CD14-positive monocyte (primary cell): ENCODE results near the gene MCCC2. TPM values are rescaled to one million over a fixed set of nuclear protein-coding genes. Genes with fewer than 3 reads are reported as not detected.
"Not testable (repeated sequence)": the region's sequence is repeated elsewhere in the genome, so short reads cannot be mapped to it uniquely, and the experiment has no call there.

Experiments used
- DNase-seq, 3 donors: peaks; one replicate each; pipeline ENCODE4 v3.0.0-alpha.2; 2011 to 2022
- H2AFZ ChIP-seq: 2 replicates; pipeline ENCODE4 v1.6.0; 2012; ENCODE audit warnings: mild to moderate bottlenecking, low read depth, low read length, inconsistent platforms; ENCODE audit not compliant: insufficient read depth, poor library complexity, severe bottlenecking
- H3K27ac ChIP-seq, 2 donors: 1 replicate in 1 of 2; 2 replicates in 1 of 2; pipeline ENCODE4 v1.5.1; 2012 to 2013; ENCODE audit warnings: low read length in 2 of 2, control low read depth in 1 of 2, inconsistent platforms in 1 of 2, low read depth in 1 of 2, mild to moderate bottlenecking in 1 of 2
- H3K27me3 ChIP-seq, 2 donors: one replicate each; pipeline versions ENCODE4 v1.6.0 to v1.6.1; 2011 to 2013; ENCODE audit warnings: low read length in 2 of 2; ENCODE audit not compliant: control insufficient read depth in 2 of 2, insufficient read depth in 2 of 2
- H3K36me3 ChIP-seq, 2 donors: replicated peaks in 1 of 2; 1 replicate in 1 of 2; 2 replicates in 1 of 2; pipeline versions ENCODE4 v1.5.1 to v1.6.1; 2012 to 2013; ENCODE audit warnings: low read length in 2 of 2, control low read depth in 1 of 2, inconsistent platforms in 1 of 2, mild to moderate bottlenecking in 1 of 2; ENCODE audit not compliant: insufficient read depth in 2 of 2, control insufficient read depth in 1 of 2
- H3K4me1 ChIP-seq, 2 donors: 1 replicate in 1 of 2; 2 replicates in 1 of 2; pipeline versions ENCODE4 v1.5.1 to v1.6.1; 2012 to 2013; ENCODE audit warnings: low read length in 2 of 2, control low read depth in 1 of 2, inconsistent platforms in 1 of 2, mild to moderate bottlenecking in 1 of 2, moderate library complexity in 1 of 2; ENCODE audit not compliant: insufficient read depth in 2 of 2, control insufficient read depth in 1 of 2
- H3K4me2 ChIP-seq: replicated peaks from 2 replicates; pipeline ENCODE3; 2012; ENCODE audit warnings: low read length, moderate library complexity, mild to moderate bottlenecking; ENCODE audit not compliant: poor library complexity, severe bottlenecking; ENCODE audit errors: extremely low read depth
- H3K4me3 ChIP-seq, 3 experiments: fragments of 200-600 bp in 1 of 3; sonication (generic) in 1 of 3; replicated peaks in 1 of 3; 1 replicate in 2 of 3; 2 replicates in 1 of 3; pipeline ENCODE4 v1.5.1; 2011 to 2013; ENCODE audit warnings: low read length in 3 of 3, mild to moderate bottlenecking in 3 of 3, control low read depth in 2 of 3, low read depth in 2 of 3, inconsistent platforms in 1 of 3, moderate library complexity in 1 of 3
- H3K79me2 ChIP-seq: 2 replicates; pipeline ENCODE4 v1.6.0; 2012; ENCODE audit warnings: mild to moderate bottlenecking, control low read depth, inconsistent platforms, low read length, moderate library complexity; ENCODE audit not compliant: insufficient read depth
- H3K9ac ChIP-seq: 2 replicates; pipeline ENCODE4 v1.6.0; 2017; ENCODE audit warnings: low read length, mild to moderate bottlenecking; ENCODE audit not compliant: insufficient read depth, poor library complexity, severe bottlenecking
- H3K9me3 ChIP-seq, 2 donors: replicated peaks in 1 of 2; 1 replicate in 1 of 2; 2 replicates in 1 of 2; pipeline versions ENCODE4 v1.5.1 to v1.6.1; 2012 to 2013; ENCODE audit warnings: low read length in 2 of 2, control low read depth in 1 of 2; ENCODE audit not compliant: control insufficient read depth in 1 of 2, insufficient read depth in 1 of 2
- H4K20me1 ChIP-seq: 2 replicates; pipeline ENCODE4 v1.6.0; 2012; ENCODE audit warnings: mild to moderate bottlenecking, low read length, control low read depth, moderate library complexity; ENCODE audit not compliant: insufficient read depth
- H3K27ac Mint-ChIP-seq, 7 donors: one replicate each; pipeline ENCODE4 v1.8.0; 2020; ENCODE audit warnings: mild to moderate bottlenecking in 7 of 7, mixed read lengths in 7 of 7, moderate library complexity in 6 of 7, inconsistent platforms in 2 of 7
- H3K27me3 Mint-ChIP-seq, 3 donors: one replicate each; pipeline ENCODE4 v1.8.0; 2021 to 2022; ENCODE audit warnings: low read depth in 3 of 3, mild to moderate bottlenecking in 3 of 3, mixed read lengths in 3 of 3, moderate library complexity in 3 of 3, inconsistent platforms in 1 of 3
- H3K36me3 Mint-ChIP-seq, 2 donors: one replicate each; pipeline ENCODE4 v1.8.0; 2020; ENCODE audit warnings: mixed read lengths in 2 of 2, inconsistent platforms in 1 of 2, mild to moderate bottlenecking in 1 of 2
- H3K4me1 Mint-ChIP-seq: one replicate; pipeline ENCODE4 v1.8.0; 2020; ENCODE audit warnings: mild to moderate bottlenecking, mixed read lengths
- H3K4me3 Mint-ChIP-seq, 2 donors: one replicate each; pipeline ENCODE4 v1.8.0; 2020; ENCODE audit warnings: mild to moderate bottlenecking in 2 of 2, mixed read lengths in 2 of 2, moderate library complexity in 1 of 2
- H3K9me3 Mint-ChIP-seq, 7 donors: one replicate each; pipeline ENCODE4 v1.8.0; 2020 to 2022; ENCODE audit warnings: mixed read lengths in 7 of 7, mild to moderate bottlenecking in 6 of 7, moderate library complexity in 6 of 7, inconsistent platforms in 2 of 7
- WGBS: methylation state at CpG from one replicate; pipeline ENCODE4 v1.1.5; 2013; ENCODE audit warnings: missing lambda C conversion rate; ENCODE audit not compliant: insufficient coverage; 5-methylcytosine and 5-hydroxymethylcytosine counted together
- intact Hi-C, 2 donors: fragments of 100-400 bp; cut with micrococcal nuclease; formaldehyde crosslinking; loops; one replicate each; pipeline versions ENCODE4 v1.15.0 to v1.15.1; 2023
- polyA plus RNA-seq, 3 donors: library from polyadenylated mRNA; depleted of rRNA in 1 of 3; unstranded in 2 of 3; stranded (reverse) in 1 of 3; fragments of 300-500 nt in 2 of 3; fragments of >200 nt in 1 of 3; fragmentation: Illumina TruSeq in 2 of 3; gene quantifications; 1 replicate in 2 of 3; 2 replicates in 1 of 3; pipeline ENCODE4 v1.2.3, GENCODE V29; 2012 to 2021
- TF ChIP-seq, protein P1 (sequence below): fragments of 200-600 bp; IDR thresholded peaks from one replicate; pipeline ENCODE4 v1.8.0; 2022; ENCODE audit warnings: antibody characterized with exemption, mild to moderate bottlenecking

The MCCC2 gene
- polyA plus RNA-seq, 3 donors, result 15.4 to 21.9 (median 16.5) TPM

DNA sequence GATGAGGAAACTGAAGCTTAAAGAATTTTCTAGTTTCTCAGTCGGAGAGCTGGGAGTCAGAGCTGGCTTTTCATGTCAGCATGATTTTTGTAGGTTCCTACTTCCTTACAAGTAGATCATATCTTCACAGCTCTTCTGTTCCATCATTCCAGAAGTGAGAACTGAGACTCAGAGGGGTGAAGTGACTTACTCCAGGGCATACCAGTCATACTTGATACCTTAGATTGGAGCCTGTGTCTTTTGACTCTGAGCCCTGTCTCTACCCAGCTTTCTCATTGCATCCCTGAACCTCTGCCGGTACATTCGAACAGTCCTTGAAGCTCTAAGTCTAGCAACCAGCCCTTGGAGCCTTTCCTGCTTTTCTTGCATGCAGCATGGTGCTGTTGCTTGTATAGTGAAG is 53.3 kb downstream of the MCCC2 start:
- intact Hi-C loops, result no loop called here
- Mint-ChIP-seq H3K9me3 (peaks cover 0 to 13% (median 7%) of the 10 kb centered on the region in 7 donors), H3K4me3 (no peak overlapping the region), H3K4me1 (no peaks in the 10 kb centered on the region), H3K27me3 (no peaks in the 10 kb centered on the region), H3K27ac (no peak overlapping the region), H3K36me3 (peaks cover 49 to 56% of the 10 kb centered on the region in 2 donors)
- H4K20me1 ChIP-seq, result no peaks in the 10 kb centered on the region
- peaks cover 40 to 72% of the 10 kb centered on the region in 2 donors for H3K36me3 ChIP-seq
- no peaks in the 10 kb centered on the region for H3K4me1 ChIP-seq
- DNase-seq, result no peak
- no peaks in the 10 kb centered on the region for H3K27me3 ChIP-seq
- 100% methylated on average over 1 of the region's 3 CpGs for WGBS
- H3K4me3 ChIP-seq, result no peak overlapping the region
- TF ChIP-seq, protein P1, sequence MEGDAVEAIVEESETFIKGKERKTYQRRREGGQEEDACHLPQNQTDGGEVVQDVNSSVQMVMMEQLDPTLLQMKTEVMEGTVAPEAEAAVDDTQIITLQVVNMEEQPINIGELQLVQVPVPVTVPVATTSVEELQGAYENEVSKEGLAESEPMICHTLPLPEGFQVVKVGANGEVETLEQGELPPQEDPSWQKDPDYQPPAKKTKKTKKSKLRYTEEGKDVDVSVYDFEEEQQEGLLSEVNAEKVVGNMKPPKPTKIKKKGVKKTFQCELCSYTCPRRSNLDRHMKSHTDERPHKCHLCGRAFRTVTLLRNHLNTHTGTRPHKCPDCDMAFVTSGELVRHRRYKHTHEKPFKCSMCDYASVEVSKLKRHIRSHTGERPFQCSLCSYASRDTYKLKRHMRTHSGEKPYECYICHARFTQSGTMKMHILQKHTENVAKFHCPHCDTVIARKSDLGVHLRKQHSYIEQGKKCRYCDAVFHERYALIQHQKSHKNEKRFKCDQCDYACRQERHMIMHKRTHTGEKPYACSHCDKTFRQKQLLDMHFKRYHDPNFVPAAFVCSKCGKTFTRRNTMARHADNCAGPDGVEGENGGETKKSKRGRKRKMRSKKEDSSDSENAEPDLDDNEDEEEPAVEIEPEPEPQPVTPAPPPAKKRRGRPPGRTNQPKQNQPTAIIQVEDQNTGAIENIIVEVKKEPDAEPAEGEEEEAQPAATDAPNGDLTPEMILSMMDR, result no peak
- H3K9ac ChIP-seq, result no peak overlapping the region
- H3K27ac ChIP-seq, result no peak overlapping the region
- H3K9me3 ChIP-seq, result peaks cover 0 to 8% of the 10 kb centered on the region in 2 donors
- no peaks in the 10 kb centered on the region for H3K79me2 ChIP-seq
- H3K4me2 ChIP-seq, result no peak overlapping the region
- H2AFZ ChIP-seq, result no peak overlapping the region

DNA sequence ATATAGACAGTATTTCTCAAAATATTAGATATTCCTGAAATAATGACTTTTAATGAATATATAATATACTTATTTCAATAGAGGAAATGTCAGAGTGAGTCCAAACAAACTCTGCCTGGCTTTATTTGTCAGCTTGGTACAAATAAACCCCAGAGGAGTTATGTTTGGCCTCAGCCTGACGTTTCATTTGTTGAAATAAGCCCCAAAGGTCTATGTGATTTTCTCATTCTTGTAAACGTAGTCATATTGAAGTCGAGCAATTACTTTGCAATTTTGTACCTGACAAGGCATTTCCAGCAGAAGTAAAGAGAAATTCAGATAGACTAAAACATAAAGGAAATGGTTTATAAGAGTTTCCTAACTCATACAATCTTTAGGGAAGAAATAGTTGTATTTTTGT is 57.9 kb downstream of the MCCC2 start:
- no peak for DNase-seq
- H3K9me3 Mint-ChIP-seq, result no peaks in the 10 kb centered on the region
- Histone ChIP-seq H3K27ac (no peak overlapping the region), H4K20me1 (no peaks in the 10 kb centered on the region), H3K9me3 (no peaks in the 10 kb centered on the region), H3K4me2 (no peak overlapping the region), H3K79me2 (no peaks in the 10 kb centered on the region), H3K36me3 (peaks cover 28 to 65% of the 10 kb centered on the region in 2 donors), H2AFZ (no peak overlapping the region), H3K4me3 (no peak overlapping the region), H3K4me1 (no peaks in the 10 kb centered on the region), H3K27me3 (no peaks in the 10 kb centered on the region), H3K9ac (no peak overlapping the region)
- TF ChIP-seq, protein P1, result no peak
- no peaks in the 10 kb centered on the region for H3K4me1 Mint-ChIP-seq
- peaks cover 54 to 61% of the 10 kb centered on the region in 2 donors for H3K36me3 Mint-ChIP-seq
- H3K4me3 Mint-ChIP-seq, result no peak overlapping the region
- H3K27me3 Mint-ChIP-seq, result no peaks in the 10 kb centered on the region
- WGBS, result 100% methylated on average over 2 of the region's 3 CpGs
- H3K27ac Mint-ChIP-seq, result no peak overlapping the region
- intact Hi-C loops, result no loop called here

DNA sequence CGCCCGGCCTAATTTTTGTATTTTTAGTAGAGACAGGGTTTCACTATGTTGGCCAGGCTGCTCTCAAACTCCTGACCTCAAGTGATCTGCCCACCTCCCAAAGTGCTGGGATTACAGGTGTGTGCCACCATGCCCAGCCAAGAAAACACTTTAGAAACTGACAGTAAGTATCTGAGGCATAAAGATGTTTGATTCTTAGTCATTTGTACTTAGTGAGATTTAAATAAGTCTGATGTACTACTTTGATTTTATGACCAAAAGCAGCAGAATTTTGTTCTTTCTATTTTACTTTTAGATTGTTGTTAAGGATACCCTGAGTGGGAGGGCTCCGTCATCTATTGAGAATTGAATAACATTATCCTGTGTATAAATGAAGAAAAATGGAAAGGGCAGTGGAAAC is 63.8 kb downstream of the MCCC2 start:
- H3K4me2 ChIP-seq, DNase-seq, H3K27me3 Mint-ChIP-seq, H3K9ac ChIP-seq, H3K4me1 Mint-ChIP-seq, H4K20me1 ChIP-seq, H3K27ac Mint-ChIP-seq, H3K27ac ChIP-seq, intact Hi-C loops, H3K4me3 Mint-ChIP-seq, H3K9me3 ChIP-seq, H3K79me2 ChIP-seq, H3K4me3 ChIP-seq, H3K4me1 ChIP-seq, H3K27me3 ChIP-seq, H3K9me3 Mint-ChIP-seq, H2AFZ ChIP-seq: not testable (repeated sequence)
- H3K36me3 Mint-ChIP-seq, result peaks cover 63 to 65% of the 10 kb centered on the region in 2 donors
- WGBS, result 100% methylated on average over 1 of the region's 3 CpGs
- H3K36me3 ChIP-seq, result peaks cover 30 to 67% of the 10 kb centered on the region in 2 donors
